ENCODE measurements around the gene PACSIN3. TPM values are rescaled to one million over a fixed set of nuclear protein-coding genes. Genes with fewer than 3 reads are reported as not detected.

Gene PACSIN3
- total RNA-seq, result 10 to 100 TPM; 55.9 to 95.7 (median 65.0) TPM

- peak within 1 kb of the TSS; percentile 74 to 94 (median 78) for H3K4me3 ChIP-seq
- peak in 1 of 4 donors; percentile 61 for TF ChIP-seq POLR2A (IDR thresholded peaks at IDR 0.05)
- peak in 2 of 6 experiments; percentile 17 to 28 for TF ChIP-seq CTCF (IDR thresholded peaks at IDR 0.05)
- H3K4me1 ChIP-seq, result peaks cover 27 to 67% (median 30%) of the 10 kb centered on the region in 3 donors
- DNase-seq, result no peak
- H3K36me3 ChIP-seq, result peaks cover 0 to 25% (median 0%) of the 10 kb centered on the region in 3 donors
- WGBS, 2 donors, result no CpG with 5 or more reads among the region's 80 CpGs
- intact Hi-C loops (cut with DNase I), result no loop called here
- peaks cover 0 to 17% (median 0%) of the 10 kb centered on the region in 4 donors for H3K27me3 ChIP-seq
- peak within 1 kb of the TSS; percentile 92 to 98 (median 98) for H3K27ac ChIP-seq
- H3K9me3 ChIP-seq, result no peaks in the 10 kb centered on the region
These were observed at the start of gene PACSIN3 for GRCh38 chr11:47186076-47186699. Gene PACSIN3 (minus strand): TSS chr11:47186434. CDS start chr11:47182727, 3,707 bp downstream.

- Histone ChIP-seq H3K36me3 (peaks cover 11 to 93% (median 20%) of the 10 kb centered on the region in 3 donors), H3K4me3 (no peak overlapping the region), H3K9me3 (no peaks in the 10 kb centered on the region), H3K27ac (no peak overlapping the region), H3K27me3 (no peaks in the 10 kb centered on the region), H3K4me1 (peaks cover 0 to 12% (median 0%) of the 10 kb centered on the region in 3 donors)
- TF ChIP-seq POLR2A (IDR thresholded peaks at IDR 0.05) (no peak), CTCF (IDR thresholded peaks at IDR 0.05) (no peak)
- DNase-seq, result no peak
- intact Hi-C loops (cut with DNase I), result no loop called here
- 85 to 89% methylated on average over 5 to 7 of the region's 12 CpGs for WGBS, 2 donors
These were observed 48.9 kb upstream of the PACSIN3 start for GRCh38 chr11:47235163-47235562.

GRCh38 chr11:47234669-47235100 lies 48.5 kb upstream of the PACSIN3 start:
- 50 to 62% methylated on average over 6 to 11 of the region's 12 CpGs for WGBS, 2 donors
- peak overlapping the region in 2 of 4 donors; percentile 19 to 35 for H3K27ac ChIP-seq
- DNase-seq, result no peak
- H3K4me1 ChIP-seq, result peaks cover 0 to 12% (median 0%) of the 10 kb centered on the region in 3 donors
- no peaks in the 10 kb centered on the region for H3K9me3 ChIP-seq
- intact Hi-C loops (cut with DNase I), result no loop called here
- peaks cover 6 to 93% (median 16%) of the 10 kb centered on the region in 3 donors for H3K36me3 ChIP-seq
- H3K27me3 ChIP-seq, result no peaks in the 10 kb centered on the region
- H3K4me3 ChIP-seq, result peak overlapping the region in 1 of 4 donors; percentile 13
- no peak for TF ChIP-seq CTCF (IDR thresholded peaks at IDR 0.05)
- no peak for TF ChIP-seq POLR2A (IDR thresholded peaks at IDR 0.05)

GRCh38 chr11:47233989-47234668 lies 47.9 kb upstream of the PACSIN3 start:
- 71 to 73% methylated on average over 11 of the region's 11 CpGs for WGBS, 2 donors
- TF ChIP-seq CTCF (IDR thresholded peaks at IDR 0.05) (peak in 2 of 6 experiments; percentile 9 to 12), POLR2A (IDR thresholded peaks at IDR 0.05) (no peak)
- H3K36me3 ChIP-seq, result peaks cover under 1 to 93% (median 11%) of the 10 kb centered on the region in 3 donors

GRCh38 chr11:47233051-47233450 lies 46.8 kb upstream of the PACSIN3 start:
- Histone ChIP-seq H3K27ac (no peak overlapping the region), H3K4me3 (no peak overlapping the region), H3K27me3 (no peaks in the 10 kb centered on the region), H3K36me3 (peaks cover 0 to 93% (median 1%) of the 10 kb centered on the region in 3 donors), H3K9me3 (no peaks in the 10 kb centered on the region), H3K4me1 (peaks cover 0 to 12% (median 0%) of the 10 kb centered on the region in 3 donors)
- no peak for DNase-seq
- intact Hi-C loops (cut with DNase I), result no loop called here
- TF ChIP-seq POLR2A (IDR thresholded peaks at IDR 0.05), result no peak
- TF ChIP-seq CTCF (IDR thresholded peaks at IDR 0.05), result no peak
- WGBS, 2 donors, result 94 to 96% methylated on average over 2 to 4 of the region's 4 CpGs

More at GRCh38 chr11:47233989-47234668, 47.9 kb upstream of the PACSIN3 start:
- Histone ChIP-seq H3K4me1 (peaks cover 0 to 12% (median 0%) of the 10 kb centered on the region in 3 donors), H3K4me3 (peak overlapping the region in 1 of 4 donors; percentile 13), H3K9me3 (no peaks in the 10 kb centered on the region), H3K27me3 (no peaks in the 10 kb centered on the region), H3K27ac (peak overlapping the region in 2 of 4 donors; percentile 19 to 35)
- DNase-seq, result no peak
- intact Hi-C loops (cut with DNase I), result no loop called here
